OCI-LY1 (cell line): Measurements from ENCODE around the gene PIGW.

Source experiments
- CTCF ChIP-seq: fragments of 200-600 bp; sonication (generic), shearing (Covaris generic); IDR thresholded peaks from 2 replicates; pipeline ENCODE4 v1.5.1; 2017; ENCODE audit warnings: mild to moderate bottlenecking, antibody characterized with exemption, low read length, moderate library complexity, mixed read lengths
- EZH2 ChIP-seq: fragments of 200-600 bp; sonication (generic), shearing (Covaris generic); IDR thresholded peaks from 2 replicates; pipeline ENCODE4 v1.8.0; 2017; ENCODE audit warnings: borderline replicate concordance, mixed run types, mild to moderate bottlenecking, antibody characterized with exemption, low read length, moderate library complexity, mixed read lengths

- TF ChIP-seq EZH2 (no peak), CTCF (no peak)
Measured at GRCh38 chr17:36510636-36511035, 24.2 kb upstream of the PIGW start.
